ENCODE results near the gene ADSS2. TPM values are rescaled to one million over a fixed set of nuclear protein-coding genes. Genes with fewer than 3 reads are reported as not detected.
"Not testable (repeated sequence)": the region's sequence is repeated elsewhere in the genome, so short reads cannot be mapped to it uniquely, and the experiment has no call there.

ADSS2 gene
- total RNA-seq: 31.8 TPM

GRCh38 chr1:244451539-244451950 is at the start of gene ADSS2:
TSS of gene ADSS2 (minus strand) at chr1:244451909. CDS start at chr1:244451817, 92 bp downstream.
- no peak for DNase-seq

GRCh38 chr1:244500515-244500914 is 48.8 kb upstream of the ADSS2 start:
- DNase-seq: not testable (repeated sequence)

GRCh38 chr1:244499484-244499883 is 47.8 kb upstream of the ADSS2 start:
- not testable (repeated sequence) for DNase-seq

GRCh38 chr1:244497805-244498204 is 46.1 kb upstream of the ADSS2 start:
- DNase-seq: no peak

- no peak for DNase-seq
These were observed 44.5 kb upstream of the ADSS2 start for GRCh38 chr1:244496186-244496585.

- DNase-seq: no peak
These were observed 42.9 kb upstream of the ADSS2 start for GRCh38 chr1:244494653-244495052.

GRCh38 chr1:244484971-244485370 is 33.3 kb upstream of the ADSS2 start:
- not testable (repeated sequence) for DNase-seq

GRCh38 chr1:244473059-244473605 is 21.4 kb upstream of the ADSS2 start:
- no peak for DNase-seq

GRCh38 chr1:244466724-244467123 is 15.0 kb upstream of the ADSS2 start:
- DNase-seq: no peak

GRCh38 chr1:244461245-244462071 is 9.7 kb upstream of the ADSS2 start, which contains the start of gene CATSPERE:
TSS of gene CATSPERE (plus strand) at chr1:244461273. CDS start at chr1:244461430, 157 bp downstream.
- peak; percentile 89 for DNase-seq

- DNase-seq: peak; percentile 21
These were observed 8.5 kb upstream of the ADSS2 start for GRCh38 chr1:244460197-244460596.

GRCh38 chr1:244458781-244459180 is 7.1 kb upstream of the ADSS2 start:
- no peak for DNase-seq

- no peak for DNase-seq
These were observed 4.9 kb upstream of the ADSS2 start for GRCh38 chr1:244456586-244456985.

- DNase-seq: no peak
These were observed 2.7 kb upstream of the ADSS2 start for GRCh38 chr1:244454412-244454811.

GRCh38 chr1:244451951-244452795 is 464 bp upstream of the ADSS2 start:
- DNase-seq: peak; percentile 100

- DNase-seq: peak; percentile 68
These were observed 841 bp downstream of the ADSS2 start for GRCh38 chr1:244450597-244451538.

GRCh38 chr1:244449936-244450508 is 1.7 kb downstream of the ADSS2 start:
- no peak for DNase-seq

GRCh38 chr1:244448279-244449036 is 3.3 kb downstream of the ADSS2 start:
- no peak for DNase-seq

GRCh38 chr1:244447552-244447951 is 4.2 kb downstream of the ADSS2 start:
- no peak for DNase-seq

- no peak for DNase-seq
These were observed 4.7 kb downstream of the ADSS2 start for GRCh38 chr1:244447024-244447423.

Data from tongue (tissue), 2 donors.